Neuron (in vitro differentiated cells): ENCODE results near the gene SUSD1.

ENCODE experiments used
- H2AFZ ChIP-seq: one replicate; pipeline ENCODE4 v1.6.1; 2013; ENCODE audit warnings: low read depth, mild to moderate bottlenecking, inconsistent platforms, low read length, moderate library complexity
- H3K27me3 ChIP-seq: one replicate; pipeline ENCODE4 v1.6.1; 2013; ENCODE audit warnings: low read length; ENCODE audit not compliant: insufficient read depth
- H3K36me3 ChIP-seq: one replicate; pipeline ENCODE4 v1.6.1; 2013; ENCODE audit warnings: low read length; ENCODE audit not compliant: insufficient read depth
- H3K4me1 ChIP-seq: one replicate; pipeline ENCODE4 v1.6.1; 2013; ENCODE audit warnings: low read length; ENCODE audit not compliant: insufficient read depth
- H3K4me3 ChIP-seq: 2 replicates; pipeline ENCODE4 v1.5.1; 2013; ENCODE audit warnings: mild to moderate bottlenecking, low read length, moderate library complexity
- H3K9me3 ChIP-seq: one replicate; pipeline ENCODE4 v1.6.1; 2013; ENCODE audit warnings: low read length

The SUSD1 gene

GRCh38 chr9:112007575-112008240, 167.4 kb downstream of the SUSD1 start:
- Histone ChIP-seq H3K27me3 (no peaks in the 10 kb centered on the region), H3K9me3 (no peaks in the 10 kb centered on the region), H3K4me3 (no peak overlapping the region), H3K4me1 (peaks cover 2% of the 10 kb centered on the region), H3K36me3 (no peaks in the 10 kb centered on the region), H2AFZ (no peak overlapping the region)

- Histone ChIP-seq H2AFZ (no peak overlapping the region), H3K36me3 (no peaks in the 10 kb centered on the region), H3K9me3 (no peaks in the 10 kb centered on the region), H3K27me3 (no peaks in the 10 kb centered on the region), H3K4me1 (peaks cover 2% of the 10 kb centered on the region), H3K4me3 (no peak overlapping the region)
These were observed 168.6 kb downstream of the SUSD1 start for GRCh38 chr9:112006361-112007020.

DNA sequence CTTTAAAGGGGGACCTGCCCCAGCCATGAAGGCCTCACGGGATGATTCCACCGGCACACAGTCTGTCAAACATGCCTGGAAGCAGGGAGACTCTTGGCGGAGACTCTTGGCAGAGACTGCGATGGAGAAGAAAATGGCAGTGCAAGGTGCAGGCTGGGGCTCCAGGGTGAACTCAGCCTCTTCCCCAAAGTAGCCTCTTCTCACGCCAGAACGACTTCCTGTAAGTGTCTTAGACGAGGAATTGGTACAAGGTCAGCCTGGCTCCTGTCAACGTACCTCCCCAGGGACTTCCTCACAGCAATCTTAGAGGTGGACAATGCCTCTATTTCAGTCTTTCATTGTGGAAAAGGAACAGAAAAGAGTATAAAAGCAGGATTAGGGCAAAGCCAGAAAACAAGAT, 169.2 kb downstream of the SUSD1 start:
- Histone ChIP-seq H3K4me3 (no peak overlapping the region), H3K9me3 (no peaks in the 10 kb centered on the region), H2AFZ (no peak overlapping the region), H3K27me3 (no peaks in the 10 kb centered on the region), H3K36me3 (no peaks in the 10 kb centered on the region), H3K4me1 (peaks cover 2% of the 10 kb centered on the region)

DNA sequence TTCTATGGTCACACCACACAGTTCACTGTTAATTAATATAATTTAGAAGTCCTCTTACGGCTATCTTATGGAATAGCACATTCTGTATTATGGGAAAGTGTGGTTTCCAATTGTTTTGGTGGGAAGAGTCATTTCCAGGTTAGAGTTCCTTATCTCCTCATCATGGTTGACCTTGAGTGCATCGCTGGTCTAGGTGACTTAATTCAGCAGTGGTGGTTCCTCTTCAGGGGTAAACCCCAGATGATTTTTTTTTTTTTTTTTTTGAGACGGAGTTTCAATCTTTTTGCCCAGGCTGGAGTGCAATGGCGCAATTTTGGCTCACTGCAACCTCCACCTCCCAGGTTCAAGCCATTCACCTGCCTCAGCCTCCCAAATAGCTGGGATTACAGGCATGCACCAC, 171.6 kb downstream of the SUSD1 start:
- Histone ChIP-seq H3K9me3 (no peaks in the 10 kb centered on the region), H2AFZ (no peak overlapping the region), H3K36me3 (no peaks in the 10 kb centered on the region), H3K4me1 (peaks cover 2% of the 10 kb centered on the region), H3K27me3 (no peaks in the 10 kb centered on the region), H3K4me3 (no peak overlapping the region)

GRCh38 chr9:112002847-112003457, 172.1 kb downstream of the SUSD1 start:
- Histone ChIP-seq H2AFZ (no peak overlapping the region), H3K9me3 (no peaks in the 10 kb centered on the region), H3K36me3 (no peaks in the 10 kb centered on the region), H3K27me3 (no peaks in the 10 kb centered on the region), H3K4me1 (peaks cover 2% of the 10 kb centered on the region), H3K4me3 (no peak overlapping the region)

GRCh38 chr9:112002131-112002846, 172.8 kb downstream of the SUSD1 start:
- Histone ChIP-seq H2AFZ (no peak overlapping the region), H3K9me3 (no peaks in the 10 kb centered on the region), H3K4me3 (no peak overlapping the region), H3K4me1 (peaks cover 2% of the 10 kb centered on the region), H3K36me3 (no peaks in the 10 kb centered on the region), H3K27me3 (no peaks in the 10 kb centered on the region)

- Histone ChIP-seq H3K4me3 (no peak overlapping the region), H3K4me1 (no peaks in the 10 kb centered on the region), H2AFZ (no peak overlapping the region), H3K27me3 (no peaks in the 10 kb centered on the region), H3K36me3 (no peaks in the 10 kb centered on the region), H3K9me3 (no peaks in the 10 kb centered on the region)
These were observed 174.4 kb downstream of the SUSD1 start for GRCh38 chr9:112000743-112001142.

DNA sequence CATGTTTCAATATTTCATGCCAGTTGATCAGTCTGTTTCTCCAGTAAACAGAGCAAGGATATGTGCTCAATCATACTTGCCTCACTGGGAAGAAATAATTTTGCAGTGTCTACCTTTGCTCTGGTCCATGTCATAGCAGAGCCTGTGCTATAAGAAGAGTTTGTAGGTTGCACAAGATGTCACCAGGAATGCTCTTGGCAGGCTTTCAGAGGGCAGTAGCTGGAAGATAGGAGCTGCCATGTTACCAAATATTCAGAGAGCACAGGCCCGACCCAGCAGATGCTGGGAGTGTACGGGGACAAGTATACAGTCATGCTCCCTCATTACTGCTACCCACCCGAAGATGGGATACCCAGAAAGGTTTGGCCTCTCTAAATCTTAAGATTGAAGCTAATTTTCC, 175.8 kb downstream of the SUSD1 start:
- Histone ChIP-seq H3K27me3 (no peaks in the 10 kb centered on the region), H3K36me3 (no peaks in the 10 kb centered on the region), H3K4me3 (no peak overlapping the region), H2AFZ (no peak overlapping the region), H3K9me3 (no peaks in the 10 kb centered on the region), H3K4me1 (no peaks in the 10 kb centered on the region)

- no peaks in the 10 kb centered on the region for H3K27me3 ChIP-seq
- no peaks in the 10 kb centered on the region for H3K9me3 ChIP-seq
- no peak overlapping the region for H2AFZ ChIP-seq
- H3K4me3 ChIP-seq = no peak overlapping the region
- H3K4me1 ChIP-seq = no peaks in the 10 kb centered on the region
- H3K36me3 ChIP-seq = no peaks in the 10 kb centered on the region
These were observed 177.3 kb downstream of the SUSD1 start for GRCh38 chr9:111997831-111998230.

- Histone ChIP-seq H3K4me1 (no peaks in the 10 kb centered on the region), H3K9me3 (no peaks in the 10 kb centered on the region), H3K4me3 (no peak overlapping the region), H3K36me3 (no peaks in the 10 kb centered on the region), H2AFZ (no peak overlapping the region), H3K27me3 (no peaks in the 10 kb centered on the region)
These were observed 180.2 kb downstream of the SUSD1 start for GRCh38 chr9:111994831-111995458.

DNA sequence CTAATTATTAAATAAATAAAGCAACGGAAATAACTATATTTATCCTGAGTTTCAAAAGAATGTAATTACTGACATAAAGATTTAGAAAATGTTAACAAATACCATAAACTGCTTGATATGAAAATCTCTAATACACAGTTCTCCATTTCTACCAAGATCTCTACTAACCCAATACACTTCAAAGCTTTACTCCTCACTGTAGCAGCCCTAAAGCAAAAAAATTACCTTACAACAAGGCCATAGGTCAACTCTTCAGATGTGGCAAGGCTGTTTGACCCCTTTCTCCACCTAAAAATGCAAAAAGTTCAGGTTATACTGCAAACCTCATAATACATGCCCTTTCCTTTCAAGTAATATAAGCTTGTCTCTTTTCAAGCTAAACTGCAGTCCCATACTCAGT, 181.8 kb downstream of the SUSD1 start:
- H3K4me1 ChIP-seq = no peaks in the 10 kb centered on the region
- no peak overlapping the region for H3K4me3 ChIP-seq
- H3K27me3 ChIP-seq = no peaks in the 10 kb centered on the region
- no peaks in the 10 kb centered on the region for H3K9me3 ChIP-seq
- H2AFZ ChIP-seq = no peak overlapping the region
- no peaks in the 10 kb centered on the region for H3K36me3 ChIP-seq

DNA sequence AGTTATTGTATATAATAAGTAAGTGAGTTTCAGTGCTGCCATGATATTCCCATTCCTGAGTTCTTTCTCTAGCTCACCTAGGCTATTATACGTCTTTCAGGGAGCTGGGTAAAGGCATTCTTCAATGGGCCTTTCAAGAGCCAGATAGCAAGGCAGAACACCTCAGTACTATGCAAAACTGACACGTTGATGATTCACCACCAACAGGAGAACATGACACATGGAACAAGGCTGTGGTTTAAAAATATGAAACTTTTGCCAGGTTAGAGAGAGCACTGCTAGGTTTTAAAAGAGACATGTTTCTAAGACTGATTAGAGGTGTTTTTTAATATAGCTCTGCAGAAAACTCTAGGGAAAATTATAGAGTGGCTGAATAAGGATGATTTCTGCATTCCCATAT, 182.6 kb downstream of the SUSD1 start:
- H3K4me1 ChIP-seq = no peaks in the 10 kb centered on the region
- H3K36me3 ChIP-seq = no peaks in the 10 kb centered on the region
- H3K9me3 ChIP-seq = no peaks in the 10 kb centered on the region
- H2AFZ ChIP-seq = no peak overlapping the region
- no peaks in the 10 kb centered on the region for H3K27me3 ChIP-seq
- H3K4me3 ChIP-seq = no peak overlapping the region

- Histone ChIP-seq H2AFZ (no peak overlapping the region), H3K27me3 (no peaks in the 10 kb centered on the region), H3K9me3 (no peaks in the 10 kb centered on the region), H3K4me3 (no peak overlapping the region), H3K36me3 (no peaks in the 10 kb centered on the region), H3K4me1 (no peaks in the 10 kb centered on the region)
These were observed 183.9 kb downstream of the SUSD1 start for GRCh38 chr9:111991179-111991578.
